A673 (cell line): ENCODE results near the gene NAT9. TPM values are rescaled to one million over a fixed set of nuclear protein-coding genes. Genes with fewer than 3 reads are reported as not detected.
A peak's percentile ranks its signal among the peaks of the same experiment; 100 is the strongest.

ENCODE experiments used
- BruUV-seq: library from RNA; stranded (reverse); fragments of 400-500 nt; replicated peaks from 2 replicates; lab custom pipeline; 2021; lab: Mats Ljungman, UMichigan
- CTCF ChIA-PET: fragments of 300-600 bp; sonication (Branson Sonifier 250); formaldehyde crosslinking; loops from one replicate; lab custom pipeline; 2022; ENCODE audit warnings: antibody characterized with exemption; lab: Charles Lee
- POLR2A ChIA-PET: fragments of 300-600 bp; sonication (Branson Sonifier 250); formaldehyde crosslinking; loops from one replicate; lab custom pipeline; 2022; ENCODE audit warnings: antibody characterized with exemption; ENCODE audit not compliant: low non-redundant PET; lab: Charles Lee
- DNase-seq: peaks from one replicate; pipeline ENCODE4 v3.0.0-alpha.2; 2015; ENCODE audit warnings: low spot score
- H3K27ac ChIP-seq: fragments of 200-600 bp; sonication (generic); 2 replicates; pipeline ENCODE4 v1.5.1; 2016; ENCODE audit warnings: mixed run types, low read depth, mild to moderate bottlenecking, mixed read lengths, antibody characterized with exemption, low read length; ENCODE audit not compliant: poor library complexity, severe bottlenecking
- H3K27me3 ChIP-seq: fragments of 200-600 bp; sonication (generic); replicated peaks from 2 replicates; pipeline ENCODE4 v1.6.1; 2017; ENCODE audit warnings: mixed run types, low read depth, mild to moderate bottlenecking, mixed read lengths, antibody characterized with exemption, low read length; ENCODE audit not compliant: insufficient read depth, poor library complexity
- H3K36me3 ChIP-seq: fragments of 200-600 bp; sonication (generic); 2 replicates; pipeline ENCODE4 v1.6.1; 2016; ENCODE audit warnings: mixed run types, mild to moderate bottlenecking, mixed read lengths, antibody characterized with exemption, low read length; ENCODE audit not compliant: insufficient read depth, poor library complexity, severe bottlenecking
- H3K4me1 ChIP-seq: fragments of 200-600 bp; sonication (generic); 2 replicates; pipeline ENCODE4 v1.6.1; 2017; ENCODE audit warnings: mixed run types, mild to moderate bottlenecking, mixed read lengths, antibody characterized with exemption, low read length; ENCODE audit not compliant: insufficient read depth, poor library complexity, severe bottlenecking
- H3K4me3 ChIP-seq: fragments of 200-600 bp; sonication (generic); 2 replicates; pipeline ENCODE4 v1.5.1; 2016; ENCODE audit warnings: low read depth, mixed run types, mild to moderate bottlenecking, mixed read lengths, low read length; ENCODE audit not compliant: poor library complexity, severe bottlenecking
- H3K9me3 ChIP-seq: fragments of 200-600 bp; sonication (generic); 2 replicates; pipeline ENCODE4 v1.6.1; 2016; ENCODE audit warnings: mixed run types, low read depth, mild to moderate bottlenecking, mixed read lengths, antibody characterized with exemption, low read length; ENCODE audit not compliant: poor library complexity, severe bottlenecking
- CTCF ChIP-seq: fragments of 300-800, 200-600 bp; sonication (generic); conservative IDR thresholded peaks from 2 replicates; pipeline ENCODE4 v1.5.1; 2017; ENCODE audit warnings: low read depth, mild to moderate bottlenecking, antibody characterized with exemption, low read length, moderate library complexity, mixed read lengths
- EZH2 ChIP-seq: fragments of 200-600 bp; sonication (generic); IDR thresholded peaks from 2 replicates; pipeline ENCODE4 v1.6.1; 2017; ENCODE audit warnings: borderline replicate concordance, low read depth, mild to moderate bottlenecking, mixed read lengths, antibody characterized with exemption, low read length; ENCODE audit not compliant: poor library complexity, severe bottlenecking
- intact Hi-C: fragments of 100-400 bp; cut with micrococcal nuclease; formaldehyde crosslinking; loops from one replicate; pipeline ENCODE4 v1.10.0; 2022; ENCODE audit not compliant: unreplicated experiment
- total RNA-seq: library from RNA; stranded (reverse); gene quantifications from 2 replicates; pipeline ENCODE4 v1.2.3, GENCODE V29; 2021

Gene NAT9
- total RNA-seq, 1 experiment from 2014 or later, result 60.6 TPM

GRCh38 chr17:74737299-74738050 lies 38.7 kb downstream of the NAT9 start:
- Histone ChIP-seq H3K4me1 (peaks cover 16% of the 10 kb centered on the region), H3K27me3 (peaks cover 63% of the 10 kb centered on the region), H3K9me3 (no peaks in the 10 kb centered on the region), H3K4me3 (peak overlapping the region; percentile 30), H3K36me3 (no peaks in the 10 kb centered on the region), H3K27ac (no peak overlapping the region)
- BruUV-seq, result no TSS peak
- POLR2A ChIA-PET, result no interaction called here
- DNase-seq, result peak; percentile 61
- TF ChIP-seq EZH2, result peak; percentile 62
- peak; percentile 56 for TF ChIP-seq CTCF
- CTCF ChIA-PET, result interaction anchor here (0.6 to 2.9 kb wide), 3 partner anchors 80 to 358 kb away, joined by 3 to 19 read pairs (median 5); no protein-coding TSS in a partner anchor
- intact Hi-C loops, result no loop called here

DNA sequence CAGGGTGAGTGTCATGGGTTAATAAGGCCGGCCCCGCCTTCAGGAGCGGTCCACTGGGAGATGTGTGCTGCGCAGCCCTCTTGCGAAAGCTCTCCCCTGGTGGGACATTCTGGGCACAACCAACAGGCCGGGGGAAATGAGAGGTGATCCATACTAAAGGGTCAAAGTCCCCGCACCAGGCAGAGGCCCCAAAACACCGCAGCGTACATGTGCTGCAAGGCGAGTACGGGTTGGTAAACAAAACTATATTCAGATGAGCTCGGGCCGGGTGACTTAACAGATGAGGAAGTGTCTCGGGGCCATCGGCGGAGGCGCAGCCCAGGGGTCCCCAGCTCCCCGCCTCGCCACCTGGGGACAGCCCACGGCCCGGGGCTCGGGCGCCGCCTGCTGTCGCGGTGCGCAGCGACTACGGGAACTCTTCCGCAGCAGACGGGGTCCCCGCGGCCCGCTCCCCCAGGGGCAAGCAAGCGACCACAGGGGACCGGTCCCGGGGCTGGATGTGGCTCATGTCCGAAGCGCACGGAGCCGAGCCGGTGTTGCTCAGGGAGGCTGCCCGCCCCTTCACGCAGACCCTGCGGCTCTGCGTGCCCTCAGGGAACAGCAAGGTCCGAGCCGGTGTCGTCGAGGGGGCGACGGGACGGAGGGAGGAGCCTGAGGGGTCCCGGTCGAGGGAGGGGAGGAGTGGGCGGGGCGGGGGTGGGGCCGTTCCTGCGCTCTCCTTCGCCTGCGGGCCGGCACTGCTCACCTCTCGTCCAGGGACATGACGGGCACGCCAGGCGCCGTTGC lies 39.4 kb downstream of the NAT9 start, which contains the start of gene RAB37:
RAB37 (plus strand) TSS at position 744 of the 786 bp plus-strand sequence; CDS start at position 761, 17 bp downstream.
- DNase-seq, result no peak
- Histone ChIP-seq H3K9me3 (no peaks in the 10 kb centered on the region), H3K27me3 (peaks cover 63% of the 10 kb centered on the region)

More for the DNA sequence above, 39.4 kb downstream of the NAT9 start, which contains the start of gene RAB37:
- peak within 1 kb of the TSS; percentile 30 for H3K4me3 ChIP-seq
- no peak within 1 kb of the TSS for H3K27ac ChIP-seq
- no TSS peak for BruUV-seq
- intact Hi-C loops, result loop anchor here (1.0 kb wide), 1 partner anchor 79 kb away; no protein-coding TSS in a partner anchor
- H3K36me3 ChIP-seq, result no peaks in the 10 kb centered on the region
- CTCF ChIA-PET, result interaction anchor here (0.5 to 2.9 kb wide), 9 partner anchors 9 to 303 kb away, joined by 3 to 19 read pairs (median 4); partner anchors contain the start of gene FDXR
- POLR2A ChIA-PET, result interaction anchor here (0.6 kb wide), 1 partner anchor 170 kb away, joined by 3 read pairs; no protein-coding TSS in a partner anchor
- TF ChIP-seq EZH2, result peak; percentile 75
- TF ChIP-seq CTCF, result peak; percentile 59
- H3K4me1 ChIP-seq, result peaks cover 16% of the 10 kb centered on the region
